Ascending aorta (tissue), 2 donors: ENCODE results near the gene NOTUM. TPM values are rescaled to one million over a fixed set of nuclear protein-coding genes. Genes with fewer than 3 reads are reported as not detected.

Experiments
- DNase-seq, 2 donors: peaks; one replicate each; pipeline ENCODE4 v3.0.0-alpha.2; 2019; ENCODE audit warnings: low spot score in 2 of 2
- H3K27ac ChIP-seq, 2 donors: fragments of 200-600 bp; sonication (generic); one replicate each; pipeline ENCODE4 v1.5.1; 2016 to 2017; ENCODE audit warnings: mild to moderate bottlenecking in 1 of 2
- H3K27me3 ChIP-seq: fragments of 200-600 bp; sonication (generic); one replicate; pipeline ENCODE4 v1.5.1; 2017
- H3K36me3 ChIP-seq, 2 donors: fragments of 200-600 bp; sonication (generic); one replicate each; pipeline ENCODE4 v1.5.1; 2016
- H3K4me1 ChIP-seq, 2 donors: fragments of 200-600 bp; sonication (generic); one replicate each; pipeline ENCODE4 v1.5.1; 2016 to 2017; ENCODE audit warnings: mild to moderate bottlenecking in 1 of 2
- H3K4me3 ChIP-seq, 2 donors: fragments of 200-600 bp; sonication (generic); one replicate each; pipeline ENCODE4 v1.5.1; 2016 to 2017; ENCODE audit warnings: mild to moderate bottlenecking in 1 of 2
- H3K9me3 ChIP-seq, 2 donors: fragments of 200-600 bp; sonication (generic); one replicate each; pipeline ENCODE4 v1.5.1; 2016
- intact Hi-C: fragments of 100-400 bp; cut with DNase I; formaldehyde crosslinking; loops from one replicate; pipeline ENCODE4 v1.15.1; 2023
- total RNA-seq: library from RNA; depleted of rRNA; stranded (reverse); fragments of >200 nt; gene quantifications from one replicate; pipeline ENCODE4 v1.1.0, GENCODE V29; 2016
- TF ChIP-seq, protein P1 (sequence below), 3 experiments: fragments of 200-600 bp in 2 of 3; fragments of 450-650 bp in 1 of 3; sonication (generic) in 2 of 3; IDR thresholded peaks; one replicate each; pipeline ENCODE4 v1.5.1; 2016 to 2019; ENCODE audit warnings: antibody characterized with exemption in 3 of 3, mild to moderate bottlenecking in 1 of 3, moderate library complexity in 1 of 3

Gene NOTUM
- total RNA-seq, 1 donor from 2014 or later: not detected

DNA sequence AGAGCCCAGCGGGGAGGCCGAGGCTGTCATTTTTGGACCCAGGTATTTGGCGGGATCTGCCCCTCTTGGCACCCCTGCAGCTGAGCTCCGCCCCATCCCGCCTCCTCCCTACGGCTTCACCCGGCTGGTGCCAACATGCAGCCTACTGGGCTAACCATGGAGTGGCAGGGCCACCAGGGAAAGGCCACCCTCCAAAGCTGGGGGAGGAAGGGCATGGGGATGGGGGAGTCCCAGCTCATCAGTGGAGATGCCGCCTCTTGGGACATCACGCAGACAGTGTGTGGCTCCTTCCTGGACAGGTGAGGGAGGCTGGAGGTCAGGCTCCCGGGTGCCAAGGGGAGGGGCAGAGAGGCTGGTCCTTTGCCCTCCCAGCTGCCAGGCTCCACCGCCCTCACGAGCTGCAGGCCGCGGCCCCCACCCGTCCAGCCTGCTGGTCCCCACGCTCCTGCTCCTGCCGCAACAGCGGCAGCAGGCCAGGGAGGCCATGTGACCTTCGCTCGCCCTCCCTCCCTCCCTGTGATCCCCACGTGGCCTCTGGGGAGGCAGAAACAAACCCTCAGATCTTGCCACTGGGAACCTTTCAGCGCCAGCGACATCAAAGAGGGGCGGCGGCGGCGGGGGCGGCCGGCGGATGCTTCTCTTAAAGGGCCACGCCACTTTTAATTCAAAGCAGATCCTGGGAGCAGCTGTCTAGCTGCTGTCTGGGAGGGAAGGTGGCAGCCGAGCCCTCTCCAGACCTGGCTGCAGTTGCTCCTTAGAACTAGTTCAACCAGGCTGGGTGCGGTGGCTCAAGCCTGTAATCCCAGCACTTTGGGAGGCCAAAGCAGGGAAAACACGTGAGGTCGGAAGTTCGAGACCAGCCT, 6.8 kb upstream of the NOTUM start:
- Histone ChIP-seq H3K4me1 (peaks cover 6 to 8% of the 10 kb centered on the region in 2 donors), H3K27ac (no peak overlapping the region), H3K4me3 (peak overlapping the region; percentile 26 to 44), H3K27me3 (no peaks in the 10 kb centered on the region), H3K36me3 (no peaks in the 10 kb centered on the region), H3K9me3 (no peaks in the 10 kb centered on the region)
- TF ChIP-seq, protein P1, sequence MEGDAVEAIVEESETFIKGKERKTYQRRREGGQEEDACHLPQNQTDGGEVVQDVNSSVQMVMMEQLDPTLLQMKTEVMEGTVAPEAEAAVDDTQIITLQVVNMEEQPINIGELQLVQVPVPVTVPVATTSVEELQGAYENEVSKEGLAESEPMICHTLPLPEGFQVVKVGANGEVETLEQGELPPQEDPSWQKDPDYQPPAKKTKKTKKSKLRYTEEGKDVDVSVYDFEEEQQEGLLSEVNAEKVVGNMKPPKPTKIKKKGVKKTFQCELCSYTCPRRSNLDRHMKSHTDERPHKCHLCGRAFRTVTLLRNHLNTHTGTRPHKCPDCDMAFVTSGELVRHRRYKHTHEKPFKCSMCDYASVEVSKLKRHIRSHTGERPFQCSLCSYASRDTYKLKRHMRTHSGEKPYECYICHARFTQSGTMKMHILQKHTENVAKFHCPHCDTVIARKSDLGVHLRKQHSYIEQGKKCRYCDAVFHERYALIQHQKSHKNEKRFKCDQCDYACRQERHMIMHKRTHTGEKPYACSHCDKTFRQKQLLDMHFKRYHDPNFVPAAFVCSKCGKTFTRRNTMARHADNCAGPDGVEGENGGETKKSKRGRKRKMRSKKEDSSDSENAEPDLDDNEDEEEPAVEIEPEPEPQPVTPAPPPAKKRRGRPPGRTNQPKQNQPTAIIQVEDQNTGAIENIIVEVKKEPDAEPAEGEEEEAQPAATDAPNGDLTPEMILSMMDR (IDR thresholded peaks at IDR 0.05): no peak
- DNase-seq: peak in 1 of 2 donors; percentile 79
- intact Hi-C loops: no loop called here

DNA sequence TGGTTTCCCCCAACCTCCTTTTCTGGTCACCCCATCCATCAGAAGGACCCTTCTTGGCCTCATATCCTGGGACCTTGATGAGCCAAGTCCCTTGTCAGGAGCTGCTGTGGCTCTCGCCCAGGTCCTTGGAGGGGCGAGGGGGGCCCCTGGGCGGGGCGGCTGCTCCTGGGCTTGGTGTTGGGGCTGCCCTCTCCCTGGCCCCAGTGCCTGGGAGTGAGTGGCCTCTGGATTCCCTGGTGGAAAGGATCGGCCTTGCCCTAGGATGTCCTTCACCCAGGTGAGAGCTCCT, 6.2 kb upstream of the NOTUM start:
- TF ChIP-seq, protein P1 (IDR thresholded peaks at IDR 0.05): no peak
- no peaks in the 10 kb centered on the region for H3K27me3 ChIP-seq
- intact Hi-C loops: no loop called here
- no peaks in the 10 kb centered on the region for H3K36me3 ChIP-seq
- no peak overlapping the region for H3K27ac ChIP-seq
- H3K9me3 ChIP-seq: no peaks in the 10 kb centered on the region
- no peak overlapping the region for H3K4me3 ChIP-seq
- peaks cover 6 to 8% of the 10 kb centered on the region in 2 donors for H3K4me1 ChIP-seq
- DNase-seq: no peak

DNA sequence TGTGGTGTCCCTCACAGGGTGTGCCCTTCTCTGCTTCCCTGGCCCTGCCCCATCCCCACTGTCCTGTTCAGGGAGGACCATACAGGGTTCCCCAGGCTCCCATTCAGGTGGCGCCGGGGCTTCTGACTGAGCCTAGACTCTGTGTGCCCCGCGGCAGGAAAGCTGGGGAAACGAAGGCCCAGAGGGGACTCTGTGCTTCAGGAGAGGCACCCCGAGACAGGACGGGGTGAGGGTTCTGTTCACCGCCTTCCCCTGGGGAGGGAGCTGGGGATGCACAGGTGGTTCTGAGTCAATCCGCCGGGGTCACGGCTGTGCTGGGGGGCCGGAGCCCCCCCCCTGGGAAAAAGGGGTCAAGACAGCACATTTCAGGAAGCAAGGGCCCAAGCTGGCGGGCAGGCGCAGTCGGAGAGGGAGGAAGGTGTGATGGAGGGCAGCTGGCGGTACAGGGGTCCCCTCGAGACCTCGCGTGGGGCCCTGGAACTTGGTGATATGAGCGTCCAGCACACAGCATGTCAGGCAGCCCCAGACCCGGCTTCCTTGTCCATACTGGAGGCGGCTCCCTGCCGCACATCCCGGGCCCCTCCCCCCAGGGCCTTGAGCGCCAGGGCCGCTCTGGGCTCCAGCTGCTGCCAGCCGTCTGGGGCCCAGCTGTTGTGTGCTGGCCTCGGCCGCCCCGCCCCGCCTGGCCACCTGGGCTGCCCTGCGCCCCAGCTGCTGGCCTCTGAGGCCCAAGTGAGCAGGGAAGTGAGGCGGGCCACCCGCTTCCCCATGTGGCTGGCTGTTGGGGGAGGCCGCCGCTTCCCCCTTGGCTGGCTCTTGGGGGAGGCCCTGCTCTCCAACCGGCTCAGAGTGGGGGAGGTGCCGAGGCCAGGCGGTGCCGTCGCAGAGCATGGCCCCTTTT, 5.6 kb upstream of the NOTUM start:
- Histone ChIP-seq H3K4me1 (peaks cover 8% of the 10 kb centered on the region in 2 donors), H3K27me3 (peaks cover 6% of the 10 kb centered on the region), H3K36me3 (no peaks in the 10 kb centered on the region), H3K9me3 (no peaks in the 10 kb centered on the region), H3K27ac (no peak overlapping the region), H3K4me3 (no peak overlapping the region)
- no peak for DNase-seq
- TF ChIP-seq, protein P1 (IDR thresholded peaks at IDR 0.05): no peak
- intact Hi-C loops: no loop called here

DNA sequence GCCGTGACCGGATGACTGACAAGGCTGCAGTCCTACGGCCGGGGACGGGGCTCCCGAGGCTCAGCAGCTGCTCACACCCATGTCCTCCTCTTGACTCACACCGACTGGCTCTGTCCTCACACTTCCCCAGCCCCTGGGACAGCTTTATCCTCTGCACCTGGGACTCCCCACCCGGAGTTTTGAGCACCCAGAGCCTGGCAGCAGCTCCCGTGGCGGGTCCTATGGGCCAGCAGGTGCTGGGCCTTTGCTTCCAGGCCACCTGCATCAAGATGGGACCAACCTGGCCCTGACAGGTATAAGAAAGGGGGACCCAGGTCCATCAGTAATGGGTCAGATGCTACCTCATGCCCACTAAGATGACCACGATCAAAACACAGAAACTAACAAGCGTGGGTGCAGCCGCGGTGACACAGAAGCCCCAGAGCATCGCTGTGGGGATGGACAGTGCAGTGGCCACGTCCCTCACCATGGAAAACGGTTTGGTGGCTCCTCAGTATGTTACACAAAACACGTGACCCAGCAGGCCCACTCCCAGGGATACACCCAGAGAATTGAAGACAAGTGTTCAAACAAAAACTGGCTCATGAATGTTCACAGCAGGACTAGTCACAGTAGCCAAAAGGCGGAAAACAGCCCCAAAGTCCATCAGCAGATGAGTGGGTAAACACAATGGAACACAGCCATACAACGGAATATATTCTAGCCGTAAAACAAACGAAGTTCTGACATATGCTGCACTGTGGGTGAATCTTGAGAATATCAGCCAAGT, 3.3 kb upstream of the NOTUM start:
- Histone ChIP-seq H3K36me3 (no peaks in the 10 kb centered on the region), H3K4me1 (peaks cover 16 to 17% of the 10 kb centered on the region in 2 donors), H3K27ac (no peak overlapping the region), H3K9me3 (no peaks in the 10 kb centered on the region), H3K4me3 (no peak overlapping the region), H3K27me3 (peaks cover 21% of the 10 kb centered on the region)
- intact Hi-C loops: no loop called here
- no peak for DNase-seq
- TF ChIP-seq, protein P1 (IDR thresholded peaks at IDR 0.05): no peak
